Peyer's patch (tissue), 4 donors: Measurements from ENCODE around the gene IGF2R.

Experiments
- CTCF ChIP-seq, 6 experiments: fragments of 450-650 bp in 4 of 6; fragments of 200-600 bp in 2 of 6; sonication (generic) in 1 of 6; IDR thresholded peaks; one replicate each; pipeline ENCODE4 v1.5.1; 2017 to 2019; ENCODE audit warnings: antibody characterized with exemption in 6 of 6, mild to moderate bottlenecking in 3 of 6, moderate library complexity in 1 of 6
- POLR2A ChIP-seq, 2 donors: fragments of 450-650 bp; IDR thresholded peaks; one replicate each; pipeline ENCODE4 v1.5.1; 2017; ENCODE audit warnings: antibody characterized with exemption in 2 of 2, mild to moderate bottlenecking in 2 of 2, moderate library complexity in 2 of 2

- TF ChIP-seq POLR2A (IDR thresholded peaks at IDR 0.05) (no peak), CTCF (IDR thresholded peaks at IDR 0.05) (no peak)
These were observed 4.5 kb downstream of the IGF2R start for GRCh38 chr6:159973406-159973805.
